H1 (cell line): ENCODE measurements around the gene NRTN. TPM values are rescaled to one million over a fixed set of nuclear protein-coding genes. Genes with fewer than 3 reads are reported as not detected.
"Not testable (repeated sequence)": the region's sequence is repeated elsewhere in the genome, so short reads cannot be mapped to it uniquely, and the experiment has no call there.

Source experiments
- CTCF ChIA-PET: fragments of 300-600 bp; sonication (Branson Sonifier 250); formaldehyde crosslinking; loops from one replicate; lab custom pipeline; 2021; ENCODE audit not compliant: partially characterized antibody; lab: Charles Lee
- POLR2A ChIA-PET: fragments of 300-600 bp; sonication (Branson Sonifier 250); formaldehyde crosslinking; loops from one replicate; lab custom pipeline; 2021; ENCODE audit warnings: inconsistent platforms; ENCODE audit not compliant: partially characterized antibody; lab: Charles Lee
- DNase-seq, 2 experiments: peaks; one replicate each; pipeline versions ENCODE4 v3.0.0 to v3.0.0-alpha.2; 2010 to 2022; ENCODE audit warnings: low spot score in 2 of 2, low read depth in 1 of 2, mixed read lengths in 1 of 2
- FAIRE-seq: peaks from 2 replicates; lab custom pipeline; 2011; peaks lifted over from hg19 to GRCh38; lab: Jason Lieb, UNC
- H2AFZ ChIP-seq: 2 replicates; pipeline ENCODE4 v1.8.1; 2012; ENCODE audit warnings: low read length, inconsistent platforms
- H2AK5ac ChIP-seq: 2 replicates; pipeline ENCODE4 v1.6.1; 2013; ENCODE audit warnings: low read depth, low read length
- H2BK120ac ChIP-seq: replicated peaks from 2 replicates; pipeline ENCODE3; 2013; ENCODE audit warnings: low read depth, low read length, inconsistent platforms
- H2BK12ac ChIP-seq: 2 replicates; pipeline ENCODE4 v1.6.1; 2013; ENCODE audit warnings: low read depth, low read length
- H2BK15ac ChIP-seq: 2 replicates; pipeline ENCODE4 v1.6.1; 2013; ENCODE audit warnings: low read length
- H2BK20ac ChIP-seq: 2 replicates; pipeline ENCODE4 v1.6.1; 2013; ENCODE audit warnings: low read length
- H2BK5ac ChIP-seq: 2 replicates; pipeline ENCODE4 v1.6.1; 2013; ENCODE audit warnings: low read depth, low read length
- H3K14ac ChIP-seq: 2 replicates; pipeline ENCODE4 v1.6.1; 2013; ENCODE audit warnings: inconsistent platforms; ENCODE audit not compliant: insufficient read length
- H3K18ac ChIP-seq: 2 replicates; pipeline ENCODE4 v1.6.1; 2013; ENCODE audit warnings: low read length; ENCODE audit errors: extremely low read depth
- H3K23ac ChIP-seq: 2 replicates; pipeline ENCODE4 v1.6.1; 2013; ENCODE audit warnings: inconsistent platforms; ENCODE audit not compliant: insufficient read length
- H3K23me2 ChIP-seq: 2 replicates; pipeline ENCODE4 v1.6.1; 2013; ENCODE audit warnings: low read depth, low read length
- H3K27ac ChIP-seq: 2 replicates; pipeline ENCODE4 v1.6.1; 2011; ENCODE audit warnings: low read depth, low read length, inconsistent platforms
- H3K27me3 ChIP-seq, 4 experiments: replicated peaks in 1 of 4; 1 replicate in 1 of 4; 2 replicates in 3 of 4; pipeline versions ENCODE4 v1.6.1 to v1.8.1; 2011 to 2013; ENCODE audit warnings: low read length in 3 of 4, mild to moderate bottlenecking in 3 of 4, inconsistent platforms in 2 of 4, mixed read lengths in 2 of 4, moderate library complexity in 1 of 4; ENCODE audit not compliant: control insufficient read depth in 3 of 4, insufficient read depth in 3 of 4; ENCODE audit errors: extremely low read depth in 1 of 4
- H3K36me3 ChIP-seq, 4 experiments: 2 replicates each; pipeline versions ENCODE4 v1.6.1 to v1.8.1; 2011 to 2013; ENCODE audit warnings: mild to moderate bottlenecking in 4 of 4, low read length in 3 of 4, moderate library complexity in 2 of 4, control low read depth in 1 of 4, inconsistent platforms in 1 of 4; ENCODE audit not compliant: insufficient read depth in 4 of 4, control insufficient read depth in 2 of 4
- H3K4ac ChIP-seq: replicated peaks from 2 replicates; pipeline ENCODE3; 2013; ENCODE audit warnings: low read length, low read depth, mixed read lengths, inconsistent platforms; ENCODE audit not compliant: insufficient read length
- H3K4me1 ChIP-seq, 4 experiments: replicated peaks in 1 of 4; 1 replicate in 1 of 4; 2 replicates in 3 of 4; pipeline versions ENCODE4 v1.6.1 to v1.8.1; 2011 to 2013; ENCODE audit warnings: low read length in 3 of 4, inconsistent platforms in 2 of 4, mixed read lengths in 1 of 4; ENCODE audit not compliant: insufficient read depth in 4 of 4, control insufficient read depth in 3 of 4
- H3K4me2 ChIP-seq, 2 experiments: 2 replicates each; pipeline versions ENCODE4 v1.6.1 to v1.8.1; 2011 to 2013; ENCODE audit warnings: low read depth in 2 of 2, low read length in 2 of 2, control low read depth in 1 of 2, inconsistent platforms in 1 of 2, mild to moderate bottlenecking in 1 of 2; ENCODE audit not compliant: insufficient read depth in 1 of 2
- H3K4me3 ChIP-seq, 4 experiments: fragments of 200-600, 300-600 bp in 1 of 4; sonication (generic), shearing (Covaris generic), sonication (Bioruptor Twin) in 1 of 4; 2 replicates each; pipeline versions ENCODE4 v1.5.1 to v1.8.1; 2011 to 2016; ENCODE audit warnings: low read length in 4 of 4, low read depth in 3 of 4, control low read depth in 2 of 4, inconsistent platforms in 2 of 4, mild to moderate bottlenecking in 2 of 4, mixed read lengths in 1 of 4, moderate library complexity in 1 of 4; ENCODE audit not compliant: insufficient read depth in 2 of 4; ENCODE audit errors: extremely low read depth in 1 of 4
- H3K56ac ChIP-seq: replicated peaks from 2 replicates; pipeline ENCODE3; 2013; ENCODE audit warnings: low read depth, mild to moderate bottlenecking, mixed read lengths, low read length, inconsistent platforms; ENCODE audit not compliant: insufficient read length
- H3K79me1 ChIP-seq: 2 replicates; pipeline ENCODE4 v1.6.1; 2013; ENCODE audit warnings: low read depth, low read length, control low read depth
- H3K79me2 ChIP-seq, 2 experiments: 2 replicates each; pipeline versions ENCODE4 v1.6.1 to v1.8.1; 2012 to 2013; ENCODE audit warnings: low read length in 2 of 2, mild to moderate bottlenecking in 2 of 2, inconsistent platforms in 1 of 2; ENCODE audit not compliant: insufficient read depth in 2 of 2, control insufficient read depth in 1 of 2
- H3K9ac ChIP-seq, 4 experiments: replicated peaks in 1 of 4; 1 replicate in 1 of 4; 2 replicates in 3 of 4; pipeline versions ENCODE4 v1.6.1 to v1.8.1; 2011 to 2013; ENCODE audit warnings: low read depth in 3 of 4, low read length in 3 of 4, control low read depth in 2 of 4, mild to moderate bottlenecking in 2 of 4, moderate library complexity in 2 of 4, inconsistent platforms in 1 of 4; ENCODE audit errors: extremely low read depth in 1 of 4
- H3K9me3 ChIP-seq, 2 experiments: 2 replicates each; pipeline versions ENCODE4 v1.6.1 to v1.8.1; 2012 to 2013; ENCODE audit warnings: mild to moderate bottlenecking in 2 of 2, moderate library complexity in 2 of 2, control low read depth in 1 of 2, inconsistent platforms in 1 of 2, low read depth in 1 of 2, low read length in 1 of 2, mixed read lengths in 1 of 2; ENCODE audit not compliant: insufficient read depth in 2 of 2
- H4K20me1 ChIP-seq, 2 experiments: replicated peaks in 1 of 2; 2 replicates each; pipeline versions ENCODE3 to v1.8.1; 2011 to 2013; ENCODE audit warnings: inconsistent platforms in 2 of 2, low read length in 2 of 2, mild to moderate bottlenecking in 1 of 2; ENCODE audit not compliant: insufficient read depth in 2 of 2, control insufficient read depth in 1 of 2
- H4K5ac ChIP-seq: 2 replicates; pipeline ENCODE4 v1.6.1; 2013; ENCODE audit warnings: low read length, low read depth, mixed read lengths, inconsistent platforms; ENCODE audit not compliant: insufficient read length
- H4K8ac ChIP-seq: 2 replicates; pipeline ENCODE4 v1.8.0; 2013; ENCODE audit warnings: mild to moderate bottlenecking, moderate library complexity, low read length, inconsistent platforms; ENCODE audit not compliant: insufficient read depth; ENCODE audit errors: extremely low read depth
- H4K91ac ChIP-seq: replicated peaks from 2 replicates; pipeline ENCODE3; 2013; ENCODE audit warnings: low read length, mixed read lengths, inconsistent platforms; ENCODE audit not compliant: insufficient read length
- WGBS, 2 experiments: shearing (Covaris generic) in 1 of 2; methylation state at CpG; one replicate each; pipeline versions ENCODE4 v1.1.6 to v1.1.7; 2013 to 2015; ENCODE audit warnings: low lambda C conversion rate in 2 of 2, mixed read lengths in 2 of 2, inconsistent platforms in 1 of 2, low coverage in 1 of 2, missing lambda C conversion rate in 1 of 2; ENCODE audit not compliant: insufficient replicate concordance in 2 of 2, insufficient coverage in 1 of 2, insufficient read length in 1 of 2; ENCODE audit errors: extremely low coverage in 1 of 2, missing lambda C conversion rate in 1 of 2; 5-methylcytosine and 5-hydroxymethylcytosine counted together
- polyA plus RNA-seq, 7 experiments: library from polyadenylated mRNA; depleted of rRNA in 3 of 7; stranded (reverse) in 5 of 7; unstranded in 2 of 7; fragments of >200 nt in 5 of 7; fragments of 200-250 nt in 2 of 7; gene quantifications; 1 replicate in 5 of 7; 2 replicates in 1 of 7; 4 replicates in 1 of 7; pipeline versions ENCODE4 v1.2.1 to v1.2.3, GENCODE V29; 2011 to 2013; ENCODE audit warnings: missing spikeins in 2 of 7, mixed read lengths in 2 of 7
- total RNA-seq: library from RNA; stranded (reverse); fragmentation: NEBNext Ultra II Directional; extraction: Animal tissue kit (Norgen Biotek cat#: 25700); gene quantifications from 2 replicates; pipeline ENCODE4 v1.2.1, GENCODE V29; 2021

NRTN gene
- total and polyA plus RNA-seq, 2 of the 8 experiments (the other 6 are each of a cell fraction or from before 2014, with no cell fraction given): 3.9 to 5.3 TPM

- H3K4ac ChIP-seq, H3K4me1 ChIP-seq, FAIRE-seq, H3K27me3 ChIP-seq, DNase-seq, H3K23me2 ChIP-seq, H4K8ac ChIP-seq, H3K4me2 ChIP-seq, H3K79me2 ChIP-seq, H4K91ac ChIP-seq, H3K14ac ChIP-seq, H3K23ac ChIP-seq, H2BK20ac ChIP-seq, H4K5ac ChIP-seq, H2BK12ac ChIP-seq, H3K36me3 ChIP-seq, H3K56ac ChIP-seq, H2BK120ac ChIP-seq, H3K4me3 ChIP-seq, H3K9me3 ChIP-seq, H2AFZ ChIP-seq, H3K79me1 ChIP-seq, H2BK15ac ChIP-seq, H2AK5ac ChIP-seq, H3K9ac ChIP-seq, H3K18ac ChIP-seq, H3K27ac ChIP-seq, H2BK5ac ChIP-seq, H4K20me1 ChIP-seq: not testable (repeated sequence)
- WGBS, 2 experiments: 80% methylated on average over 1 of the region's 6 CpGs; no CpG with 5 or more reads in 1 of the 2 experiments
- ChIA-PET POLR2A (interaction anchor here (1.9 to 2.2 kb wide), 2 partner anchors 13 to 62 kb away, joined by 5 to 11 read pairs; partner anchors contain the start of gene NDUFA11), CTCF (interaction anchor here (0.9 kb wide), 1 partner anchor 126 kb away, joined by 5 read pairs; no protein-coding TSS in a partner anchor)
Measured at GRCh38 chr19:5841735-5842111, 36.9 kb downstream of the NRTN start.
